D721Med (cell line): ENCODE data around the gene TRAF3.
"Not testable (repeated sequence)": the region's sequence is repeated elsewhere in the genome, so short reads cannot be mapped to it uniquely, and the experiment has no call there.

Experiments
- DNase-seq: peaks from one replicate; pipeline ENCODE4 v3.0.0; 2011; ENCODE audit warnings: low spot score; ENCODE audit not compliant: insufficient read length
- FAIRE-seq: peaks from 2 replicates; lab custom pipeline; 2011; peaks lifted over from hg19 to GRCh38; lab: Jason Lieb, UNC
- CTCF ChIP-seq: IDR thresholded peaks from 2 replicates; pipeline ENCODE4 v1.5.1; 2012; ENCODE audit warnings: mild to moderate bottlenecking, control low read depth; ENCODE audit not compliant: insufficient read depth; ENCODE audit errors: missing control alignments

The TRAF3 gene

GRCh38 chr14:102764220-102764671 lies 13.0 kb upstream of the TRAF3 start:
- DNase-seq (no peak), FAIRE-seq (no peak)
- TF ChIP-seq CTCF = no peak

- not testable (repeated sequence) for DNase-seq, FAIRE-seq
Measured at GRCh38 chr14:102765770-102766169, 11.5 kb upstream of the TRAF3 start.

GRCh38 chr14:102768223-102769048 lies 8.8 kb upstream of the TRAF3 start:
- FAIRE-seq (no peak), DNase-seq (no peak)
- TF ChIP-seq CTCF = no peak

- FAIRE-seq (no peak), DNase-seq (no peak)
- no peak for TF ChIP-seq CTCF
Measured at GRCh38 chr14:102769049-102769327, 8.3 kb upstream of the TRAF3 start.

- TF ChIP-seq CTCF = no peak
- no peak for DNase-seq
- no peak for FAIRE-seq
Measured at GRCh38 chr14:102770147-102771123, 6.8 kb upstream of the TRAF3 start.

- DNase-seq (no peak), FAIRE-seq (no peak)
- no peak for TF ChIP-seq CTCF
Measured at GRCh38 chr14:102771144-102771543, 6.1 kb upstream of the TRAF3 start.

GRCh38 chr14:102772781-102773570 lies 4.3 kb upstream of the TRAF3 start:
- FAIRE-seq (no peak), DNase-seq (no peak)
- peak; percentile 37 for TF ChIP-seq CTCF
